GM19035 (cell line): ENCODE measurements around the gene ACIN1.
"Not testable (repeated sequence)": the region's sequence is repeated elsewhere in the genome, so short reads cannot be mapped to it uniquely, and the experiment has no call there.

Experiments
- ATAC-seq: cut with Tn5 transposase; IDR thresholded peaks from one replicate; pipeline ENCODE4 v1.9.1; 2021; ENCODE audit not compliant: unreplicated experiment

ACIN1 gene

GRCh38 chr14:23108169-23108568 is 13.2 kb upstream of the ACIN1 start:
- not testable (repeated sequence) for ATAC-seq

DNA sequence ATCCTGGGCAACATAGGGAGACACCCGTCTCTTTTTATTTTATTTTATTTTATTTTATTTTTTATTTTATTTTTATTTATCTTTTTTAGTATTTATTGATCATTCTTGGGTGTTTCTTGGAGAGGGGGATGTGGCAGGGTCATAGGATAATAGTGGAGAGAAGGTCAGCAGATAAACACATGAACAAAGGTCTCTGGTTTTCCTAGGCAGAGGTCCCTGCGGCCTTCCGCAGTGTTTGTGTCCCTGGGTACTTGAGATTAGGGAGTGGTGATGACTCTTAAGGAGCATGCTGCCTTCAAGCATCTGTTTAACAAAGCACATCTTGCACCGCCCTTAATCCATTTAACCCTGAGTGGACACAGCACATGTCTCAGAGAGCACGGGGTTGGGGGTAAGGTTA is 12.7 kb upstream of the ACIN1 start:
- not testable (repeated sequence) for ATAC-seq

- ATAC-seq: no peak
Measured at GRCh38 chr14:23106747-23107045, 11.8 kb upstream of the ACIN1 start.

GRCh38 chr14:23105348-23105824 is 10.4 kb upstream of the ACIN1 start:
- ATAC-seq: no peak

DNA sequence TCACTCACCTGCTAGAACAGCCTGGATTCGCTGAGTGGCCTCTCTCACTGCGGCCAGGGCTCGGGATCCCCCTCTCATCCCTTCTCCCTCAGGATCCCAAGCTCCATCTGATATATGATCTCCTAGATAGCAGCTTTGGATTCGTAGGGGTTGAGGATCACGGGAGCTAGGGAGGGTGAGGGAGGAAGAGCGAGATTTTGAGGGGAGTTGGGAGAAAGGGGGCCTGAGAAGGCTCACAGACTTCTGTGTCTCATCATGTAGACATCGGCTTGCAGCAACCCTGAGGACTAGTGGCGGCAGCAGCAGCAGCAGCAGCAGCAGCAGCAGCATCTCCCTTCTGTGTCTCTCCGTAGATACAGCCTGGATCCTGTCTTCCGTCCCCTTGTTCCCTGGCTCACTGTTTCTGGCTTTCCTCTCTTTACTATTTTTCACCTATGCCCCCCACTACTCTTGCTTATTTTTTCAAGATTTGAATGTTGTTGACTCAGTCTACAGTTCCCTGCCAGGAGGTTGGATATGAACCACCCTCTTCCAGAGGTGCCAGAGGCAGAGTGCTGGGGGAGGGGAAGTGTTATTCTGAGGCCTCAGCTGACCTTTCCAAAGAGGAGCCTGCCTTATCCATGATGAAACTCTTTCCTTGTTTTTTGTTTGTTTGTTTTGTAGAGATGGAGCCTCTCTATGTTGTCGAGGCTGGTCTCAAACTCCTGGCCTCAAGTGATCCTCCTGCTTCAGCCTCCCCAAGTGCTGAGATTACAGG is 9.8 kb upstream of the ACIN1 start, which contains the start of gene CIROP:
Gene CIROP (minus strand): TSS at position 399 of the 757 bp plus-strand sequence. CDS start 69 bp downstream, at position 330.
- ATAC-seq: no peak

GRCh38 chr14:23104070-23104590 is 9.2 kb upstream of the ACIN1 start:
- no peak for ATAC-seq

- no peak for ATAC-seq
Measured at GRCh38 chr14:23103581-23103980, 8.6 kb upstream of the ACIN1 start.

DNA sequence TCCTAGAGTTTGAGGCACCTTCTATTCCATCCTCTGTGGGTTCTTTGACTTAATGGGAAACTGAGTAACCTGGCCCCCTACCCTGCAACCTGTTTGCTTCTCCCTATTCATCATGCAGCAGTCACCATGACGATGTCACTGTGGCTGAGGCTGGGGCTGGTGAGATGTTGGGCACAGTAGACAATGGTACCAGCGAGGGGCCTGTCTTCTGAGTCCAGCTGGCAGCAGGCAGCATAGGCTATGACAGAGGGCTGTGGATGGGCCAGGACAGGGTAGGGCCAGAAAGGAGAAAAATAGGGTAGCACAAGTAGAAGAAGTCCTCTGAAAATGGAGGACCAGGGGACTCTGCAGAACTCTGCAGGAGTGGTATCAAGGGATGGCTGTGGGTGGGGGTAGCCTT is 7.9 kb upstream of the ACIN1 start:
- ATAC-seq: no peak

- no peak for ATAC-seq
Measured at GRCh38 chr14:23101986-23102625, 7.2 kb upstream of the ACIN1 start.

DNA sequence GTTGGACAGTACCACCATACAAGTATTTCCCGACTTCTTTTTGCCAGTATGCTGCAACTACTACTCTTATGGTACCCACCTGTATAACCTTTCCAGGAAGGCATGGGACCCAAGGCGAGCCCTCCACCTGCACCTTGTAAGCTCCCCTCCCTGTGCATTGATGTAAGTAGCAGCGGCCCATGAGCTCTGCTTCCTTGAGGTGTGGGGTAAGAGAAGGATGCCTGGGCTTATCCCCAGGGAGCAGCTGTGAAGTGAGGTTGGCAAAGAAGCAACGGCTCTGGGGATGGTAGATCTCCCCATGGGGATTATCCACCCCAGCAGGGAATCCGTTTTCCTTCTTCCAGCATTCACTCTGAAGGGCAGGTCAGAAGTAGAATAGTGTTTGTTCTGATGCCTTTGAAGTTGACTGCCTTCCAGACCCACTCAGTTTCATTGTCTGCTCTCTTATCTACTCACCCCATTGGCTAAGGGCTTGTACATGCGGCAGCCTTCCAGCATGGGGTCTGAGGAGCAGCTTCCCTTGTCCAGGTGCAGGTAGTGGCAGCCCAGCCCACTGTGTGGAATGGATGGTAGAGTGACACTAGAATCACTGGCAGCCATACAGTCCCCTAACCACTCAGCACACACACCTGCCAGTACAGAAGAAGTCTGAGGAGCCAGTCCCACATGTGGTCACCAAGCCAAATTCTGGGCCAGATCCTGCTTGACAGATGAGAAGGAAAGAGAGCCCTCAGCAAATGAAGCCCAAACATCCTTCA is 6.5 kb upstream of the ACIN1 start:
- ATAC-seq: no peak

DNA sequence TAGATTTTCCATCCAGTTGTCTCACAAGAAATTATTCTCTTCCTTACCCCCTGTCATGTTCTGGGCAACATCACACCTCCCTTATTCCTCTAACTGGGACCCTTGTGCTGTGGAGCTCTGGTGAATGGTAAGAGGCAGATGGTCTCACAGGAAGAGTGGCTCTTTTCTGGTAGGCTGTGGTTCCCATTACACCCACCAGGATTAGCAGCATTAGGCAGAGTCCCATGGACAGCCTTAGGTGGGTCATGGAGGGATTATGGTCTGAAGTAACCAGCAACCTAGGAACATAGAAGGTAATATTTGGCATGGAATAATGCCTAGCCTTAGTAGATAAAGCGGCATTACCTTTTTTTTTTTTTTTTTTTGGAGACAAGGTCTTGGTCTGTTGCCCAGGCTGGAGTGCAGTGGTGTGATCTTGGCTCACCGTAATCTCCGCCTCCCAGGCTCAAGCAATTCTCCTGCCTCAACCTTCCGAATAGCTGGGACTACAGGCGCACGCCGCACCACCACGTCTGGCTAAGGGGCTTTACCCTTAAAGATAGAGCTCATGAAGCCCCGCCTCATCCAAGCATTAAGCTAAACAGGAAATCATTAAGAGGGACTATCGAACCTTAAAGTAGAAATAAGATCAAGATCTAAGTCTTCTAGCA is 4.4 kb upstream of the ACIN1 start:
- no peak for ATAC-seq

- ATAC-seq: no peak
Measured at GRCh38 chr14:23097786-23098185, 2.9 kb upstream of the ACIN1 start.

- peak; percentile 93 for ATAC-seq
Measured at GRCh38 chr14:23095196-23096108, 516 bp upstream of the ACIN1 start, which contains the start of gene C14orf119. TSS of gene C14orf119 (plus strand) at chr14:23095505. CDS start at chr14:23097659, 2,154 bp downstream.

DNA sequence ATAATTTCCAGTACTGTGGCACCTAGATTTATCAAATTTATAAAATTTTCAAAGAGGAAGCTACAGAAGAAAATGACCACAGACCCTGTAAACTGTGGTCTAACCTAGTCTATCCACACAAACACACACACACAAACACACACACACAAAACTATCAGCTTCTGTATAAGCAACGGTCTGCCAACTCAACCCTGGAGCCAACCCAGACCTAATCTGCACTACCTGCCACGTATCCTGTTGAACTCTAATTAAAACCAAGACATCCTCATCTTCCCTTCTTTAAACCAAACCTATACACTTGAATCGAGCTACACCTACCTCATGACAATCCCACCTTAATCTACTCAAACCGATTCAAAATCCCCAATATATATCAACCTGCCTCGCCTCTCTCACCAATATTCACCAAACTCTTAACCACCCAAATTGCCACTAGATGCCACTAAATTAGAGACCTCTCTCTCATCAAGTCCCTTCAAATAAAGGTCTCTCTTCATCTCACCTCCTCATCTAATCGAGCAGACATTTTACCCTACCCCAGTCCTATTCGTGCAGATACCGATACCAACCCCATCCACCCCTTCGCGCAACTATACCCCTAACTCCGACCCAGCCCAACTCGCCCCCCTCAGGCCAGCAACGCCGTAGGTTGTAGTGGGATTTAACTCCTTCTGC is 808 bp downstream of the ACIN1 start:
- ATAC-seq: no peak

GRCh38 chr14:23093526-23093925 is 1.4 kb downstream of the ACIN1 start:
- no peak for ATAC-seq

GRCh38 chr14:23093104-23093503 is 1.8 kb downstream of the ACIN1 start:
- no peak for ATAC-seq

DNA sequence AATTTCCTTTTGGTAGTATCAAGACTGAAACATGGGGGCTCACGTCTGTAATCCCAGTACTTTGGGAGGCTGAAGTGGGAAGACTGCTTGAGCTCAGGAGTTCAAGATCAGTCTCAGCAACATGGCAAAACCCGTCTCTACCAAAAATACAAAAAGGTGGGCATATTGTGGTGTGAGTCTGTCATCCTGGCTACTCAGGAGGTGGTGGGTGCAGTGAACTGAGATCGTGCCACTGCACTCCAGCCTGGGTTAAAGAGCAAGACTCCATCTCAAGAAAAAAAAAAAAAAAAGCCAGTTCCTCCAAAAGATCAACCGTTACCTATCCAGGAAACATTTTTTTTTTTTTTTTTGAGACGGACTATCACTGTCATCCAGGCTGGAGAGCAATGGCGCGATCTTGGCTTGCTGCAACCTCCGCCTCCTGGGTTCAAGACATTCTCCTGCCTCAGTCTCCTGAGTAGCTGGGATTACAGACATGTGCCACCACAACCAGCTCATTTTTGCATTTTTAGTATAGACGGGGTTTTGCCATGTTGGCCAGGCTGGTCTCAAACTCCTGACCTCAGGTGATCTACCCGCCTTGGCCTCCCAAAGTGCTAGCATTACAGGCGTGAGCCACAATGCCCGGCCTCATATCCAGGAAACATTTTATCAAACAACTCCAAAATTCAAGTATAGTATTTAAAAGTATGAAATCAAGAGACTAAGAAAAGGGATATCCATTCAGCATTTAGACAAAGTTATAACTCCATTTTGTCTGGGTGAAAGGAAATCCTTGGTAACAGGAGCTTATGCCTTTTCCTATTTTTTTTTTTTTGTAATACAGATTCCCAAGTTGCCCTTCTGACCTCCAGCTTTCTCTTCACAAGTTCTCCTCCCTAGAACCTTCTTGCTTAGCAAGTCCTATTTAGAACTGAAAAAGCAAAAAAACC is 3.4 kb downstream of the ACIN1 start:
- no peak for ATAC-seq

- ATAC-seq: no peak
Measured at GRCh38 chr14:23090254-23090636, 4.7 kb downstream of the ACIN1 start.
